Hepatocyte (in vitro differentiated cells): ENCODE measurements around the gene ITPKB. TPM values are rescaled to one million over a fixed set of nuclear protein-coding genes. Genes with fewer than 3 reads are reported as not detected.
A peak's percentile ranks its signal among the peaks of the same experiment; 100 is the strongest.

ENCODE experiments used
- DNase-seq: peaks from one replicate; pipeline ENCODE4 v3.0.0-alpha.2; 2016; ENCODE audit warnings: low spot score
- H2AFZ ChIP-seq: fragments of 200-600 bp; sonication (generic); 2 replicates; pipeline ENCODE4 v1.6.0; 2016; ENCODE audit warnings: antibody characterized with exemption, mild to moderate bottlenecking
- H3K27ac ChIP-seq: fragments of 200-600 bp; sonication (generic); 2 replicates; pipeline ENCODE4 v1.5.1; 2016; ENCODE audit warnings: mild to moderate bottlenecking
- H3K27me3 ChIP-seq: fragments of 200-600 bp; sonication (generic); 2 replicates; pipeline ENCODE4 v1.6.1; 2016
- H3K36me3 ChIP-seq: fragments of 200-600 bp; sonication (generic); replicated peaks from 2 replicates; pipeline ENCODE4 v1.5.1; 2016; ENCODE audit warnings: low read depth; ENCODE audit not compliant: insufficient read depth
- H3K4me1 ChIP-seq: fragments of 200-600 bp; sonication (generic); 2 replicates; pipeline ENCODE4 v1.5.1; 2016; ENCODE audit warnings: mild to moderate bottlenecking, moderate library complexity; ENCODE audit not compliant: insufficient read depth
- H3K4me2 ChIP-seq: fragments of 200-600 bp; sonication (generic); 2 replicates; pipeline ENCODE4 v1.6.0; 2016
- H3K4me3 ChIP-seq: fragments of 200-600 bp; sonication (generic); 2 replicates; pipeline ENCODE4 v1.5.1; 2016; ENCODE audit warnings: mild to moderate bottlenecking
- H3K79me2 ChIP-seq: fragments of 200-600 bp; sonication (generic); 2 replicates; pipeline ENCODE4 v1.6.0; 2017; ENCODE audit warnings: mild to moderate bottlenecking
- H3K9me2 ChIP-seq: fragments of 200-600 bp; sonication (generic); replicated peaks from 2 replicates; pipeline ENCODE4 v1.6.0; 2017; ENCODE audit warnings: mild to moderate bottlenecking; ENCODE audit not compliant: insufficient read depth
- H3K9me3 ChIP-seq: fragments of 200-600 bp; sonication (generic); 2 replicates; pipeline ENCODE4 v1.5.1; 2016; ENCODE audit warnings: low read depth, mild to moderate bottlenecking
- H4K20me1 ChIP-seq: fragments of 200-600 bp; sonication (generic); 2 replicates; pipeline ENCODE4 v1.6.0; 2016; ENCODE audit warnings: mild to moderate bottlenecking; ENCODE audit not compliant: insufficient read depth, poor library complexity, severe bottlenecking
- EZH2 ChIP-seq: fragments of 200-600 bp; sonication (generic); IDR thresholded peaks from 2 replicates; pipeline ENCODE4 v1.6.1; 2016; ENCODE audit warnings: antibody characterized with exemption, mild to moderate bottlenecking, borderline replicate concordance
- EZH2phosphoT487 ChIP-seq: fragments of 200-600 bp; sonication (generic); IDR thresholded peaks from one replicate; pipeline ENCODE4 v1.6.1; 2018; ENCODE audit warnings: antibody characterized with exemption, mild to moderate bottlenecking, low read depth, moderate library complexity; ENCODE audit not compliant: unreplicated experiment, severe bottlenecking
- WGBS: methylation state at CpG from one replicate; pipeline ENCODE4 v1.1.6; 2016; ENCODE audit warnings: low lambda C conversion rate; ENCODE audit errors: missing lambda C conversion rate; 5-methylcytosine and 5-hydroxymethylcytosine counted together
- polyA plus RNA-seq: library from polyadenylated mRNA; unstranded; fragments of >200 nt; fragmentation: Nextera tagmentation; extraction: Ambion mirVana; gene quantifications from 2 replicates; pipeline ENCODE4 v1.2.1, GENCODE V29; 2016
- total RNA-seq: library from RNA; depleted of rRNA; stranded (reverse); fragments of >200 nt; gene quantifications from 2 replicates; pipeline ENCODE4 v1.2.3, GENCODE V29; 2014
- TF ChIP-seq, protein P1 (sequence below): fragments of 200-600 bp; sonication (generic); IDR thresholded peaks from 2 replicates; pipeline ENCODE4 v1.5.1; 2016; ENCODE audit warnings: antibody characterized with exemption, mild to moderate bottlenecking; ENCODE audit not compliant: poor library complexity

The ITPKB gene
- total and polyA plus RNA-seq, 2 experiments from 2014 or later: 11.0 to 13.8 TPM

DNA sequence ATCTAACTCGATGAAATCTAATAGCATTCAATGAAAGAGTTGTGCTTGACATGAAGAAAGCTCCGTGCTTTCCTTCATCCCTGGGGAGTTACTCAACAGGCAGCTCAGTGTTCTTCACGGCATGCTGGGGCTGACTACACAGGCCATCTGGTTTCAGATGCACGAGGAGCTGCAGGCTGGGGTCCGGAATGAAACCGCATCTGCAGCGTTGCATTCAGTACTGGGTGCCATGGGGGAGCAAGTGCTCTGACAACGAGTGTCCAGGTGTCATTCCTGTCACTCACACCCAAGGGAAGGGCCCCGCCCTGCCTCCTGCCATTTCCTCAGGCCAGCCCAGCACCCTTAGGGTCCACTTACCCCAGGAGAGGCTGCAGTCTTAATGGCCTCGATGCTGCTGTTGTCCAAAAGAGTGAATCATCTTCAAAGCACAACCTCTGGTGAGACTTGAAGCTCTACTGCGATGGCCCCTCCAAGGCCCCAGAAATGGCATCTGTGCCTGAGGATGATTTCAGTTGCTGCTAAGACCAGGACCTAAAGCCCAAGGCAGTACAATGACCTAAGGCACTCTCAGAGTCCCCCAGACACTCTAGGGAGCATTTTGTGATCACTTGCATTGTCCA is 129.1 kb downstream of the ITPKB start:
- no peaks in the 10 kb centered on the region for H3K9me2 ChIP-seq
- H3K4me3 ChIP-seq: no peak overlapping the region
- no peak for DNase-seq
- H4K20me1 ChIP-seq: no peaks in the 10 kb centered on the region
- H3K4me2 ChIP-seq: no peak overlapping the region
- peaks cover 4% of the 10 kb centered on the region for H3K27me3 ChIP-seq
- no peak for TF ChIP-seq EZH2
- TF ChIP-seq, protein P1, sequence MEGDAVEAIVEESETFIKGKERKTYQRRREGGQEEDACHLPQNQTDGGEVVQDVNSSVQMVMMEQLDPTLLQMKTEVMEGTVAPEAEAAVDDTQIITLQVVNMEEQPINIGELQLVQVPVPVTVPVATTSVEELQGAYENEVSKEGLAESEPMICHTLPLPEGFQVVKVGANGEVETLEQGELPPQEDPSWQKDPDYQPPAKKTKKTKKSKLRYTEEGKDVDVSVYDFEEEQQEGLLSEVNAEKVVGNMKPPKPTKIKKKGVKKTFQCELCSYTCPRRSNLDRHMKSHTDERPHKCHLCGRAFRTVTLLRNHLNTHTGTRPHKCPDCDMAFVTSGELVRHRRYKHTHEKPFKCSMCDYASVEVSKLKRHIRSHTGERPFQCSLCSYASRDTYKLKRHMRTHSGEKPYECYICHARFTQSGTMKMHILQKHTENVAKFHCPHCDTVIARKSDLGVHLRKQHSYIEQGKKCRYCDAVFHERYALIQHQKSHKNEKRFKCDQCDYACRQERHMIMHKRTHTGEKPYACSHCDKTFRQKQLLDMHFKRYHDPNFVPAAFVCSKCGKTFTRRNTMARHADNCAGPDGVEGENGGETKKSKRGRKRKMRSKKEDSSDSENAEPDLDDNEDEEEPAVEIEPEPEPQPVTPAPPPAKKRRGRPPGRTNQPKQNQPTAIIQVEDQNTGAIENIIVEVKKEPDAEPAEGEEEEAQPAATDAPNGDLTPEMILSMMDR: no peak
- TF ChIP-seq EZH2phosphoT487: no peak
- no peaks in the 10 kb centered on the region for H3K79me2 ChIP-seq
- no peak overlapping the region for H3K27ac ChIP-seq
- H3K36me3 ChIP-seq: no peaks in the 10 kb centered on the region
- WGBS: 79% methylated on average over 11 of the region's 11 CpGs
- peaks cover 12% of the 10 kb centered on the region for H3K4me1 ChIP-seq
- H3K9me3 ChIP-seq: no peaks in the 10 kb centered on the region
- H2AFZ ChIP-seq: no peak overlapping the region

DNA sequence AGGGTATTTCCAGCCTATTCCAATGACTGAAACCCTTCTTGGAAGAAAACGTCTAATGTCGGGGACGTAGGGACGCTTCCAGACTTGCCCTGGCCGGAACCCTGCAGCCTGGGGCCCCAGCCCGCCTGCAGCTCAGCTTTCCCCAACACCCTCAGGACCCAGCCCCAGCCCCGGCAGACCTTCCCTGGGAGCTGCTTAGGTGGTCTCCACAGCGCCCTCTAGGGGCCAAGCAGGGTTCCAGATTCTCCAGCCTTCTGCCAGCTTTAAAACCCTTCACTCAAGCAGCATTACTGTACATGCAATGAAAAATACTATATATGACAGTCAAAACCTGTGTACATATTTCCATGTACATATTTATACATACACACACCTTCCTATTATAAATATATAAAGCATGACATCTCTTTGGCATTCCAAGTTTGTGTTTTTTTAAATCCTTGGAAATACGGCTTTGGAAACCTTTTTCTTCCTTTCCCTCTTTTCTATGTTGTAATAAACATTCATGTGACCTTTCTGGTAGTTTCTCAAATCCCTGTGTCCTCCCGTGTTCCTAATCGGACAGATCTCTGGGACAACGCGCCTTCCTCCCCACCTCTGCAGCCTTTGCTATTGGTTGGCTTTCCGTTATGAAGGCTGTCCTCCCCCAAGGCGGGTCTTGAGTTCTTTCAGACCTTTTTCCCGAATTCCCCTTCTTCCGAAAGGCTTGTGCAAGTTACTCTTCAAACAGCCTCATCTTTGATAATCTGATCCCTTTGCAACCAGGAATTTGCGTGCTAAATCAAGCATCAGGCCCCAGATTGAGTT is 130.2 kb downstream of the ITPKB start:
- WGBS: 59% methylated on average over 18 of the region's 18 CpGs
- Histone ChIP-seq H3K27me3 (peaks cover 4% of the 10 kb centered on the region), H4K20me1 (no peaks in the 10 kb centered on the region), H3K4me1 (peaks cover 22% of the 10 kb centered on the region), H3K9me3 (no peaks in the 10 kb centered on the region), H3K36me3 (no peaks in the 10 kb centered on the region), H3K4me2 (no peak overlapping the region), H3K79me2 (no peaks in the 10 kb centered on the region), H3K27ac (no peak overlapping the region), H3K4me3 (no peak overlapping the region), H2AFZ (no peak overlapping the region), H3K9me2 (no peaks in the 10 kb centered on the region)
- TF ChIP-seq EZH2: no peak
- TF ChIP-seq, protein P1: peak; percentile 82
- DNase-seq: peak; percentile 83

DNA sequence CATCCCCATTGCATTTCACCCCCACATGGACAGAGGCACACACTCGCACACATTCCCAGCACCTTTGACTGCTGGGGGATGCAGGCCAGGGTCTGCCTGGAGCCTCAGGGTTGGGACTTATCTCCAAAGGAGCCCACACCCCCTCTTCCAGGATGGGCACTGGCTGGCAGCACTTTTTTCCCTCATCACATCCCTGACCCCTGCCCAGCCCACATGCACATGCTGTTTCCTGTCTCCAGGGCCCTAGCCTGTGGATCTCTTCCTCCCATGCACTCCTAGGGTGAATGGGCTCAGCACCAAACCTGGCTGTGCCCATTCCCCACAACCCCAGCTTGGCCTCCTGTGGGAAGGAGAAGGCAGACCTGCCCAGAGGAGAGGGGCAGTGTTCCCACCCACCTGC is 131.3 kb downstream of the ITPKB start:
- no peaks in the 10 kb centered on the region for H3K9me2 ChIP-seq
- no peaks in the 10 kb centered on the region for H3K9me3 ChIP-seq
- H3K4me1 ChIP-seq: peaks cover 31% of the 10 kb centered on the region
- H4K20me1 ChIP-seq: no peaks in the 10 kb centered on the region
- no peak overlapping the region for H3K4me2 ChIP-seq
- WGBS: 100% methylated on average over 1 of the region's 1 CpG
- no peaks in the 10 kb centered on the region for H3K79me2 ChIP-seq
- TF ChIP-seq EZH2: no peak
- TF ChIP-seq, protein P1: no peak
- no peak for TF ChIP-seq EZH2phosphoT487
- no peaks in the 10 kb centered on the region for H3K36me3 ChIP-seq
- no peak for DNase-seq
- peaks cover 4% of the 10 kb centered on the region for H3K27me3 ChIP-seq
- H3K27ac ChIP-seq: no peak overlapping the region
- H2AFZ ChIP-seq: no peak overlapping the region
- H3K4me3 ChIP-seq: no peak overlapping the region
